GM19099 (cell line): ENCODE measurements around the gene SIPA1L3.

ENCODE experiments used
- POLR2A ChIP-seq: IDR thresholded peaks from 3 replicates; pipeline ENCODE4 v1.6.1; 2011; ENCODE audit warnings: low read depth; ENCODE audit not compliant: insufficient read length; ENCODE audit errors: extremely low read depth

SIPA1L3 gene

DNA sequence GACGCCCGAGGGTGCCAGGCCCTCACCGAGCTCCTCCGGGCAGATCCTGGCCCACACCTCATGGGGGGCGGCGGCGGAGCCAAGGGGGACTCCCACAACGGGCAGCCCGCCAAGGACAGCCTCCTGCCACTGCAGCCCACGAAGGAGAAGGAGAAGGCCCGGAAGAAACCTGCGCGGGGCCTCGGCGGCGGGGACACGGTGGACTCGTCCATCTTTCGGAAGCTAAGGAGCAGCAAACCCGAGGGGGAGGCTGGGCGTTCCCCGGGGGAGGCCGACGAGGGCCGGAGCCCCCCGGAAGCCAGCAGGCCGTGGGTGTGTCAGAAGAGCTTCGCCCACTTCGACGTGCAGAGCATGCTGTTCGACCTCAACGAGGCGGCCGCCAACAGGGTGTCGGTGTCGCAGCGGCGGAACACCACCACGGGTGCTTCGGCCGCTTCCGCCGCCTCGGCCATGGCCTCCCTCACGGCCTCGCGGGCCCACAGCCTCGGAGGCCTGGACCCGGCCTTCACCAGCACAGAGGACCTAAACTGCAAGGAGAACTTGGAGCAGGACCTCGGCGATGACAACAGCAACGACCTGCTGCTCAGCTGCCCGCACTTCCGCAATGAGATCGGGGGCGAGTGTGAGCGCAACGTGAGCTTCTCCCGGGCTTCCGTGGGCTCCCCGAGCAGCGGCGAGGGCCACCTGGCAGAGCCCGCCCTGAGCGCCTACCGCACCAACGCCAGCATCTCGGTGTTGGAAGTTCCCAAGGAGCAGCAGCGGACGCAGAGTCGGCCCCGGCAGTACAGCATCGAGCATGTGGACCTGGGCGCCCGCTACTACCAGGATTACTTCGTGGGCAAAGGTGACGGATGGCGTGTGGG is 175.5 kb downstream of the SIPA1L3 start:
- no peak for TF ChIP-seq POLR2A

DNA sequence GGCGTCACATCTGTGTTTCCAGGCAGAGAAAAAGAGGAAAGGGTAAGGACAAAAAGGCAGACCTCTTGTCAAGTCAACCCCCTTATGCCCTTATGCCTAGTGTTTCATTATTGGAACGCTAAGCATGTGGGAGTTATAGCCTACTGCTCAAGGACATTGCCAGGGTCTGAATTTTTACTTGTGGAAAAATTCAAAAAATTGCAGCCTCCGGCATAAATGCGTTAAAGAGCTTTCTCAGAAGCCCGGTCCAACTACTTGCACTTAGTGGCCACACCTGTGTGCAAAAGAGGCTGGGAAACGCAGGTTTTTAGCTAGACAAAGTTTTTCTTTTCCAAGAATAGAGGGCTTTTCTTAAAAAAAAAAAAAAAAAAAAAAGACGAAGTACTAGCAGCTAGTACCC is 177.2 kb downstream of the SIPA1L3 start:
- TF ChIP-seq POLR2A = no peak

DNA sequence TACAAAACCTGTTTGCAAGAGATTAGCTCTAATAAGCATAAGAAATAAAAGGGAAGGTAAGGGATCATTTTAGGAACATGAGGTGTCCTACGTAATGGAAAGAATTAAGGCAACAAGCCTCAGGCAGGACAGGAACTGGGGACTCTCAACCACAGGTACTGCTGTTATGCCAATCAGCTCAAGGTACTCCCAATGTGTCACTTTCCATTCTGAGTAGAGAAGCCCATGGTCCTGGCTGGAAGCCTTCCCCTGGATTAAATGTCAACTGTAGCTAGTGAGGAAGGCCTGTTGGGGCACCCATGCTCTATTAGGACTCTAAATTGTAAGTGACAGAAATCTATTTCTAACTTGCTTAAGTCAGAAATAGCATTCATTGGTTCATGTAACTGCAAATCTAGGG is 182.4 kb downstream of the SIPA1L3 start:
- TF ChIP-seq POLR2A = no peak

DNA sequence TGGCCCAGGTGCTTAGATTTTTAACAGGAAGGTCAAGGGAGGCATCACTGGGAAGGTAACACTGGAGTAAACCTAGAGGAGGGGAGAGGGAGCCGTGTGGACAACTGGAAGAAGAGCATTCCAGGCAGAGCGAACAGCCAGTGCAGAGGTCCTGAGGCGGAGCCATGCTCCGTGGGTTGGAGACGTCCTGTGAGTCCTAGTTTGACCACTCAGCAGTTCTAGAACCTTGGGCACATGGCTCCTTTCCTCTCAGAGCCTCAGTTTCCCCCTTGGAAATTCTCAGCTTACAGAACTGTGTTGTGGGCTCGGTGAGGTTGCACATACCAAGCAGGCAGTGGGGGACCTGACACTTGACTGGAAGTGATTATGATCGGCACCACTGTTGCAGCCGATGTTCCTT is 186.1 kb downstream of the SIPA1L3 start:
- no peak for TF ChIP-seq POLR2A

DNA sequence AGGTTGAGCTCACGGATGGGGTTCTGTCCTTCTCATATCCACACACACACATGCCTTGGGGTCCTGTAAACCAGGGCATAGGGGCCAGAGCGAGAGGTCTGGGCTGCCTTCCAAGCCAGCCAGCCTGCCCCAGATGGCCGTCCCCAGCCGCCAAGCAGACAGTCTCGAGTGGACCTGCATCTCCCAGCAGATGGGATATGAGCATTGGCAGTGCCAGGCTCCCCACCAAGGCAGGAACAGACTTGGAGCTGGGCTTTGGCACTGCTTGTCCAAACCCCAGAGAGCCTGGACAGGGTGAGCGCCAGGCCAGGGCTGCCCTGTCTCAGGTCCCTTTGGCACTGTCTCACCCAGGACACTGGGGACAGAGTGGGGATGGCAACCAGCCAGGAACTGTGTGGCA is 186.6 kb downstream of the SIPA1L3 start:
- no peak for TF ChIP-seq POLR2A

DNA sequence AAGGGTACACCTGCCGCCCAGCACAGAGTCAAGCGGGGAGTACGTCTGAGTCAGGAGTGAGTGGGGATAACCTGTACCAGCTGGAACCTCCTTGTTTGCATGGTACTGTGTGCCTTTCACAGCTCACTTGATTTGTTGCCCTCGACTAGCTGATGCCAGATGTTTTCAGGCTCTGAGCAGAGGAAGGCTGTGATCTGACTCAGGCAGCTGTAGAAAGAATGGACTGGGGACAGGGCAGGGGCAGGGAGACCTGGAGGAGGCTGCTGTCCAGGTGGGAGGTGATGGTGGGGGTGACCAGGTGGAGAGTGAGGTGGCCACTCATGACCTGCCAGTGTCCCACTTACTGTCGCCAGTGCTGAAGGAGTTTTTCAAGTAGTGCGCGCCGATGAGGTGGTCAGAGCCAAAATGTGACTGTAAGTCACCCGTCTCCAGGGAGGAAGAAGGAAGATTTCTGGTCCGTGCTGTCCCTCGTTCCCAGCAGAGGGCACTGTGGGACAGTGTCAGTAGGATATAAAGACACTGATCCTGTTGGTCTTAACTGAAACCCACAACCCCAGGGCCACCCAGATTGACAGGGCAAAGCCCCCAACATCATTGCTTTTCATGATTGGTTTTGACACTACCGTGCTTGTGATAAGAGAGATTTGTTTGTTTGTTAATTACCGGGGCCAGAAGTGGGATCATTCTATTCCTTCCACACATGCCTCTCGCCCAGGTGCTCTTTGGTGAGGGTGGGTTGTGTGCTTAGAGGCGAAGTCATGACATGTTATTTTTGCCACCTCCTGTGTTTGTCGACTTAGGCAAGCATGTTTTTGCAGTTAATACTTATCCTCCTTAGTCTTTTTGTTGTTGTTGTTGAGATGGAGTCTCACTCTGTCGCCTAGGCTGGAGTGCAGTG is 188.7 kb downstream of the SIPA1L3 start:
- no peak for TF ChIP-seq POLR2A

DNA sequence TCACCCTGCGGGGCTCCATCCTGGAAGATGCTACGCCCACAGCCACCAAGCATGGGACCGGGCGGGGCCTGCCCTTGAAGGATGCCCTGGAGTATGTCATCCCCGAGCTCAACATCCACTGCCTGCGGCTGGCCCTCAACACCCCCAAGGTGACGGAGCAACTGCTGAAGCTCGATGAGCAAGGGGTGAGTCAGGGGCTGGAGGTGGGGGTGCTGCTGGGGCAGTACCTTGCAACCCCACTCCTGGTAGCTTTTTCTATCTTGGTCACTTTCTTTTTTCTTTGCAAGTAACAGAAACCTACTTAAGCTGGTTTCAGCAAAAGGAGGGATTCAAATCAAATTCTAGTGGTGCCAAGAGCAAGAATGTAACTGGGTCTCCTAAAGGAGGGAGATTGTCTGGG is 193.0 kb downstream of the SIPA1L3 start:
- TF ChIP-seq POLR2A = no peak

DNA sequence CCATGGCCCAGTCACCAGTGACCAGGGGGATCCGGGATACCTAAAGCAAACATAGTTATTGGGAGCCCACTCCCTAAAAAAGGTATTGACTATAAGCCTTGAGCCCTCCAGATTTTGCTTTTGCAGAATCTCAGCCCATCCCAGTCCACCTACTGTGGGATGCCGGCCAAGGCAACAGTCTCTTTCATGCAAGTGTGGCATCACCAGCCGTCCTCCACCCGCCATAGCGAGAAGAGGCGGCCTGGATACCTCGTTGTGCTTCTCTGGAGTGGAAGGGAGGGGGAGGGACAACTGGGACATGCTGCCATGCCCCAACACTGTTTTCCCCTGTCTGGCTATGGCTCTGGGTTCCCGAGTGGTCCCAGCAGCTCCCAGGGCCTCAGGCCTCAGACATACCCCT is 193.6 kb downstream of the SIPA1L3 start:
- no peak for TF ChIP-seq POLR2A

DNA sequence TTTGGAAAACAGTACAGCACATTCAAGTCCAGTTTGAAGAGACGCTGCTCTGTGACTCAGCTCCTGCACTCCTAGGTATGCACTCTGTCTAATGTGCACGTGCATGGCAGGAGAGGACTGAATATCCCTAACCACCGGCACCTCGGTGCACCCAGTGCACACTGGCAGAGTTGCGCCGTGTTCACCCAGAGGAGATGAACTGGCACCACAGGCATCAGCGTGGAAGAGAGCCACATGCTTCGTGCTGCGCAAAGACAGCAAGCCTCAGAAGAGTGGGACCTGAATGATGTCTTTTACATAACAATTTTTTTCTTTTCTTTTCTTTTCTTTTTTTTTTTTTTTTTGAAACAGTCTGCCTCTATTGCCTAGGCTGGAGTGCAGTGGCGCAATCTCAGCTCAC is 194.7 kb downstream of the SIPA1L3 start:
- no peak for TF ChIP-seq POLR2A

DNA sequence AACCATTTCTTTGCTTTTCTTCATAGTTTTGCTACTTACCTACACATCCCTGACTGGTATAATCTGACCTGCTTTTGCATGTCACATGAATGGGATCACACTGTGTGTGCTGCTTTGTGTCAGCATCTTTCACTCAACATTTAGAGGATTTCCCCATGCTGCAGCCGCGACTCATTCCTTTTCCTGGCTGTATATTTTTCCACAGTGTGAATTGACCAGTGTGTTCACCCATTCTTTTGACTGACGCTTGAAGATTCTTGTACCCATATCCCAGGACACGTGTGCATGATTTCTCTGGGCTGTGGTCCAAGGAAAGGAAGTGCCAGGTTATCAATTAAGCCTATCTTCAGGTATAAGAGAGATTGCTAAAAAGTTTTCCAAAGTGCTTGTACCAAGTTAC is 198.6 kb downstream of the SIPA1L3 start:
- TF ChIP-seq POLR2A = no peak

DNA sequence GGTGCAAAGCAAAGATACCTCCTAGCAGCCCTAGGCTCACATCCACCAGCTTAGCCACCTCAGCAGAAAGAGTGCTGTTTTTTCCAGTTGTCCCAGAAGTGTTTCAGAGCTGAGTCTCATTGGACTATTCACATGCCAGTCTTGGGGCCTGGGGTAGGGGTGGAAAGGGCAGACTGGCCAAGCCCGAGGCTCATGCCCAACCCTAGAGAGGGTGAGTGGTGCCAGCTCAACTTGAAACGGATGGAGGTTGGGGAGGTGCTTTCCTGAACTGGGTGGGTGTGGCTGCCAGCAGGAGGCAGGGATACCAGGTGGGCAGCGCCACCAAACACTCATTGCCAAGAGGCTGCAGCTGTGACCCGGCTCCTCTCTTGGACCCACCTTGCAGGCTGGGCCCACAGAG is 200.1 kb downstream of the SIPA1L3 start:
- TF ChIP-seq POLR2A = no peak

DNA sequence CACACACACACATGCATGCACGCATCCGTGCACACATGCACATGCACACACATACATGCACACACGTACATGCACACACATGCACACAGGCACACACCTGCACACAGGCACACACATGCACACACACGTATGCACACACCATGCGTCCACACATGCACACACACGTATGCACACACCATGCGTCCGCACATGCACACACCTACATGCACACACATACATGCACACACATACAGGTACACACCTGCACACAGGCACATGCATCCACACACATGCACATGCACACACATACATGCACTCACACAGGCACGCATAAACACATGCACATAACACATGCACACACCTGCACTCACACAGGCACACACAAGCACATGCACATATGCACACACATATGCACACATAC is 204.9 kb downstream of the SIPA1L3 start:
- TF ChIP-seq POLR2A = no peak

DNA sequence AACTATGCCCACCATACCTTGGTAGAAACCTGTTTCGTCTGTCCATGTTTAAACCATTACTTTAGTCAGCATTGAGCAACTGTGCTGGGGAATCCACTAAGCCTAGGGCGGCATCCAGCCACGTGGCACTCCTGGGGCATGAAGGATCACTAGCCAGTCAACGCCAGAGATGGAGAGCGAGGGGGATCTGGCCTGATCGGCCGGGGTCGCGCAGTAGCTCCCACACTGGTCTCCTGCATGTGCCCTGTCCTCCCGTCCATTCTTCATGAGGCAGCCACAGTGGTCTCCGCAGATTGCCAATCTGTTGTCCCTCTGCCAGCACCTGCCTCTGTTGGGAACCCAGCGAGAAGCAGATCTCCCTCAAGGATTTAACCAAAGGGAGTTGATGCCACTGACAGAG is 207.6 kb downstream of the SIPA1L3 start:
- no peak for TF ChIP-seq POLR2A

DNA sequence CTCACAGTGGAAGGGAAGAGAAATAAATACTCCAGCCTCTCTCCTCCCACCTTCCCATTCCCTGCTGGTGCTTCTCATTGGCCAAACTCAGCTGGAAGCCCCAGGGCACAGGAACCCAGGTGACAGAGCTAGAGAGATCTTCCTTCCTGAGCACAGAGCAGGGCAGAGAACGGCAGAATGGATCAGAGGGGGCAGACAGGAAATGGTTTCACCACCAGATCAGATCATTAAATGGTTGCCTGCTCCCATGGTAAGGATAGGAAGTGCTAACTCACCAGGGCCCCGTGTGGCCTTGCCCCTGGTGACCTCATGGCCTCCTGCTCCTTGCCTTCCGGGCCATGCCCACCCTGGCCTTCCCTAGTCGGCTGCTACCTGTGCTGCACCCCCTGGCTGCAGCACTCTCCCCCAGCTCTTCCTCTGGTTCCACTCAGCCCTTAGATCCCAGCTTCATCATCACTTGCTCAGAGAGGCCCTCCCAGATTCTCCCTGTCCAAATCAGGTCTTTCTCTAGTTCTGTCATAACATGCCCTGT is 208.3 kb downstream of the SIPA1L3 start:
- no peak for TF ChIP-seq POLR2A

DNA sequence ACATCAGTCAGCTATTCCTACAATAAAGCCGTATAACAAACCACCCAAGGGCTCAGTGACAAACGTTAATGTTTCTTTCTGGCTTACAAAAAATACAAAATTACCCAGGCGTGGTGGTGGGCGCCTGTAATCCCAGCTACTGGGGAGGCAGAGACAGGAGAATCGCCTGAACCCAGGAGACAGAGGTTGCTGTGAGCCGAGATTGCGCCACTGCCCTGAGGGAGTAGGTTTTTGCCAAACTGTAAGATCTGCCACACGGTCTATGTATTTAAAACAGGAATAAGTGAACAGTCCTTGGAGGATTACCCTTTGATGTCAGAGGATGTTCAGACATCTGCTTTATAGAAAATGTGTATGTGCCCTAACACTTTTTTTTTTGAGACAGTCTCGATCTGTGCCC is 211.2 kb downstream of the SIPA1L3 start:
- no peak for TF ChIP-seq POLR2A

DNA sequence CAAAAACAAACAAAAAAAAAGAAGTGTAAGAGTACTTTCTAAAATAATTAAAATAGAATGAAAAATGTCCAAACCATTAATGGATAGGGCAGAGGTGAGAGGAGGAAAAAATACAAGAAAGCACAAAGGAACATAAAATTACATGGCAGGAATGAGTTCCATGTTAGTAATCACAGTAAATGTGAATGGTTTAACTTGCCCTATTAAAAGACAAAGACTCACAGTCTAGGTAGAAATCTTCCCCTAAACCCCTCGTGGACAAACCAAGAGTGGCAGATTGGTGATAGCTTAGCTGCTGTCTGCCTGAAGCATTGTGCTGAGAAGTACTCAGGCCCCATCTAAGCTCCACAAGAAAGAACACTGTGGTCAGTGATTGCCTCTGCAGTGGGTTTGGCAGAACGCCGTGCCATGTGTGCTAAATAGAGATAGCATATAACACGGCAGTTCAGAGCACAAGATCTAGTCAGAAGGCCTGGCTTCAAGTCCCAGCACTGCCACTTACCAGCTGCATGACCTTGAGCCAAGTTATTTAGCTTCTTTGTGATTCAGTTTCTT is 213.5 kb downstream of the SIPA1L3 start:
- TF ChIP-seq POLR2A = no peak

DNA sequence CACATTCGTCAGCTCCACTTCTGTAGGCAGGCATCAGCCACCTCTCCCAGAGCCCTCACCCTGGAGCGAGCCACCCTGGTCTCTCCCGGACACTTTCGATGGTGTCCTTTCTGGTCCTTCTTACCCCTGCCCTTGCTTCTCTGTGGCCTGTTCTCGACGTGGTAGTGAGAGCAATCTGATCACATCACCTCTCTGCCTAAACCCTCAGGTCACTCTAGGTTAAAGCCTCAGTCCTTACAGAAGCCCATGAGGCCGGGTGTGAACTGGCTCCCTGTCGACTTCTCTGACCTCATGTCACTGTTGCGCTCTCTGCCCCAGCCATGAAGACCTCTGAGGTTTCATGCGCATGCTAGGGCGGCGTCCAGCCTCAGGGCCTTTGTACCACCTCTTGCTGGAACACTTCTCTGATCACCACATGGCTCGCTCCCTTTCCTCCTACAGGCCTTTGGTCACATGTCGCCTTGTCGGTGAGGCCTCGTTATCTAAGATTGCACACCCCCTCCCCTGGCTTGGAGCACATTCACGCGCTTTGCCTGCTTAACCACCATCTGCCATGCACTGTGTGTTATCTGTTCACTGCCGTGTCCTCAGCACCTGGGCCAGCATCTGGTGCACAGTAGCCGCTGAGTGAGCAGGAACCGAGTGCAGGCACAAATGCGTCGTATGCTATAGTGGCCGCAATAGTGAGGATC is 215.5 kb downstream of the SIPA1L3 start:
- TF ChIP-seq POLR2A = no peak
